K562 (cell line): ENCODE measurements around the gene PIK3CA. TPM values are rescaled to one million over a fixed set of nuclear protein-coding genes. Genes with fewer than 3 reads are reported as not detected.

ENCODE experiments used
- ATAC-seq: fragments of 200-7000 bp; cut with Tn5 transposase; 3 replicates; pipeline ENCODE4 v1.9.1; 2020; ENCODE audit warnings: moderate library complexity
- BruUV-seq: library from RNA; stranded (reverse); fragments of 400-500 nt; replicated peaks from 2 replicates; lab custom pipeline; 2021; lab: Mats Ljungman, UMichigan
- CTCF ChIA-PET: fragments of 300-600 bp; formaldehyde crosslinking; extraction: SDS; loops from one replicate; lab custom pipeline; 2021; ENCODE audit warnings: low intra/inter-chr PET ratio; lab: Yijun Ruan, JAX
- POLR2A ChIA-PET: fragments of 300-600, 350-650 bp; sonication (Branson Sonifier 250); formaldehyde crosslinking; extraction: SDS; loops from one replicate; lab custom pipeline; 2021; ENCODE audit warnings: antibody characterized with exemption, inconsistent platforms; lab: Yijun Ruan, JAX
- DNase-seq, 4 experiments: peaks; one replicate each; pipeline versions ENCODE4 v3.0.0 to v3.0.0-alpha.2; 2011 to 2018; ENCODE audit warnings: low spot score in 3 of 4, mixed read lengths in 3 of 4; ENCODE audit errors: extremely low read depth in 1 of 4
- FAIRE-seq: peaks from 2 replicates; lab custom pipeline; 2011; peaks lifted over from hg19 to GRCh38; lab: Jason Lieb, UNC
- H2AFZ ChIP-seq: 2 replicates; pipeline ENCODE4 v1.6.0; 2011; ENCODE audit warnings: low read depth, low read length, control low read depth, inconsistent platforms
- H3K27ac ChIP-seq: fragments of 200-600 bp; 3 replicates; pipeline ENCODE4 v1.8.0; 2011; ENCODE audit warnings: low read depth, mild to moderate bottlenecking, control low read depth, inconsistent platforms, low read length, moderate library complexity, mixed read lengths; ENCODE audit errors: extremely low read depth
- H3K27me3 ChIP-seq, 2 experiments: fragments of 300-600 bp in 1 of 2; 2 replicates in 1 of 2; 3 replicates in 1 of 2; pipeline versions ENCODE4 v1.6.0 to v1.8.0; 2011; ENCODE audit warnings: inconsistent platforms in 2 of 2, low read length in 2 of 2, mild to moderate bottlenecking in 1 of 2, mixed read lengths in 1 of 2, moderate library complexity in 1 of 2; ENCODE audit not compliant: control insufficient read depth in 2 of 2, insufficient read depth in 2 of 2
- H3K36me3 ChIP-seq: fragments of 300-600 bp; 3 replicates; pipeline ENCODE4 v1.8.0; 2011; ENCODE audit warnings: mild to moderate bottlenecking, low read length, inconsistent platforms; ENCODE audit not compliant: control insufficient read depth, insufficient read depth
- H3K4me1 ChIP-seq, 2 experiments: fragments of 200-600 bp in 1 of 2; replicated peaks in 1 of 2; 2 replicates in 1 of 2; 3 replicates in 1 of 2; pipeline versions ENCODE4 v1.5.1 to v1.8.0; 2011; ENCODE audit warnings: inconsistent platforms in 2 of 2, low read length in 2 of 2, mild to moderate bottlenecking in 1 of 2, mixed read lengths in 1 of 2, moderate library complexity in 1 of 2; ENCODE audit not compliant: control insufficient read depth in 2 of 2, insufficient read depth in 2 of 2
- H3K4me2 ChIP-seq: 2 replicates; pipeline ENCODE4 v1.6.1; 2011; ENCODE audit warnings: low read length, control low read depth, inconsistent platforms, mixed read lengths; ENCODE audit not compliant: insufficient read depth
- H3K4me3 ChIP-seq: fragments of 200-600 bp; sonication (generic), shearing (Covaris generic); 2 replicates; pipeline ENCODE4 v1.5.1; 2016; ENCODE audit warnings: control low read depth, inconsistent platforms
- H3K79me2 ChIP-seq: fragments of 200-600 bp; 3 replicates; pipeline ENCODE4 v1.8.0; 2011; ENCODE audit warnings: low read length, inconsistent platforms; ENCODE audit not compliant: control insufficient read depth, insufficient read depth
- H3K9ac ChIP-seq, 2 experiments: 2 replicates each; pipeline versions ENCODE4 v1.6.0 to v1.6.1; 2011; ENCODE audit warnings: low read depth in 2 of 2, low read length in 2 of 2, control low read depth in 1 of 2, inconsistent platforms in 1 of 2, mild to moderate bottlenecking in 1 of 2, mixed read lengths in 1 of 2; ENCODE audit not compliant: insufficient read depth in 1 of 2
- H3K9me1 ChIP-seq: one replicate; pipeline ENCODE4 v1.6.0; 2011; ENCODE audit warnings: inconsistent platforms, mild to moderate bottlenecking, low read length, moderate library complexity; ENCODE audit not compliant: control insufficient read depth, insufficient read depth
- H3K9me3 ChIP-seq: replicated peaks from 2 replicates; pipeline ENCODE4 v1.5.1; 2011; ENCODE audit warnings: low read depth, low read length, inconsistent platforms; ENCODE audit not compliant: control insufficient read depth, insufficient read depth
- H4K20me1 ChIP-seq: replicated peaks from 2 replicates; pipeline ENCODE4 v1.6.1; 2011; ENCODE audit warnings: low read length, inconsistent platforms, mixed read lengths; ENCODE audit not compliant: control insufficient read depth, insufficient read depth
- DACH1 ChIP-seq: fragments of 450-650 bp; IDR thresholded peaks from 2 replicates; pipeline ENCODE4 v1.6.1; 2018; ENCODE audit not compliant: partially characterized antibody
- MCM3 ChIP-seq: fragments of 450-650 bp; IDR thresholded peaks from 2 replicates; pipeline ENCODE4 v1.6.1; 2016
- MTA2 ChIP-seq: fragments of 450-650 bp; IDR thresholded peaks from 2 replicates; pipeline ENCODE4 v1.6.1; 2016; ENCODE audit warnings: low read depth
- NONO ChIP-seq, 2 experiments: fragments of 200-400 bp in 1 of 2; fragments of 450-650 bp in 1 of 2; formaldehyde crosslinking in 1 of 2; IDR thresholded peaks; 2 replicates each; pipeline ENCODE4 v1.6.1; 2017; ENCODE audit warnings: low read depth in 2 of 2, mild to moderate bottlenecking in 2 of 2, moderate library complexity in 2 of 2, low read length in 1 of 2
- ZNF274 ChIP-seq: IDR thresholded peaks from 2 replicates; pipeline ENCODE4 v1.6.1; 2011; ENCODE audit warnings: low read depth, mild to moderate bottlenecking, low read length, moderate library complexity, borderline replicate concordance
- ZSCAN32 ChIP-seq: fragments of 450-650 bp; formaldehyde crosslinking; IDR thresholded peaks from 2 replicates; pipeline ENCODE4 v1.4.0; 2020; ENCODE audit warnings: mild to moderate bottlenecking, moderate library complexity
- WGBS: fragments of 100-300 bp; shearing (Covaris generic); methylation state at CpG from one replicate; pipeline ENCODE4 v1.1.6; 2016; ENCODE audit warnings: low coverage, mixed read lengths; ENCODE audit not compliant: insufficient coverage; ENCODE audit errors: missing lambda C conversion rate; 5-methylcytosine and 5-hydroxymethylcytosine counted together
- in situ Hi-C: fragments of 300-500 bp; cut with MboI; formaldehyde crosslinking; loops from 4 replicates; pipeline ENCODE4 v1.15.0; 2018; ENCODE audit warnings: inconsistent platforms, mixed read lengths
- intact Hi-C: fragments of 100-400 bp; cut with micrococcal nuclease; formaldehyde crosslinking; loops from 2 replicates; pipeline ENCODE4 v1.14.2; 2022
- polyA plus RNA-seq, 8 experiments: library from polyadenylated mRNA; depleted of rRNA in 4 of 8; stranded (reverse) in 5 of 8; unstranded in 3 of 8; fragments of >200 nt; fragmentation: Nextera tagmentation in 2 of 8; fragmentation: Illumina TruSeq in 1 of 8; extraction: Ambion mirVana in 2 of 8; extraction: Trizol in 1 of 8; gene quantifications; 2 replicates each; pipeline versions ENCODE4 v1.2.1 to v1.2.3, GENCODE V29; 2011 to 2014; ENCODE audit warnings: inconsistent platforms in 1 of 8, missing spikeins in 1 of 8
- total RNA-seq, 7 experiments: library from RNA; depleted of rRNA in 6 of 7; stranded (reverse); fragments of >200 nt in 6 of 7; fragmentation: Illumina TruSeq in 2 of 7; extraction: Trizol in 2 of 7; gene quantifications; 2 replicates each; pipeline versions ENCODE4 v1.2.1 to v1.2.3, GENCODE V29; 2011 to 2021; ENCODE audit warnings: low replicate concordance in 1 of 7
- TF ChIP-seq, protein P1 (sequence below): fragments of 250-450 bp; sonication (Bioruptor Pico); IDR thresholded peaks from 2 replicates; pipeline ENCODE4 v1.5.0; 2021; ENCODE audit warnings: mild to moderate bottlenecking, borderline replicate concordance
- TF ChIP-seq, protein P2 (sequence below): fragments of 250-450 bp; sonication (Bioruptor Pico); IDR thresholded peaks from 2 replicates; pipeline ENCODE4 v1.8.0; 2022; ENCODE audit warnings: inconsistent platforms
- TF ChIP-seq, protein P3 (sequence below): sonication (generic); formaldehyde crosslinking; IDR thresholded peaks from 2 replicates; pipeline ENCODE4 v1.8.0; 2022; ENCODE audit warnings: missing genetic modification reagents, mild to moderate bottlenecking, moderate library complexity, borderline replicate concordance
- TF ChIP-seq, protein P4 (sequence below): IDR thresholded peaks from 3 replicates; pipeline ENCODE4 v1.6.1; 2011; ENCODE audit warnings: borderline replicate concordance, mild to moderate bottlenecking; ENCODE audit not compliant: insufficient read length, insufficient read depth

PIK3CA gene
- total and polyA plus RNA-seq, 9 of the 15 experiments (the other 6 are each of a cell fraction or from before 2014, with no cell fraction given) = 3.8 to 19.4 (median 10.8) TPM

DNA sequence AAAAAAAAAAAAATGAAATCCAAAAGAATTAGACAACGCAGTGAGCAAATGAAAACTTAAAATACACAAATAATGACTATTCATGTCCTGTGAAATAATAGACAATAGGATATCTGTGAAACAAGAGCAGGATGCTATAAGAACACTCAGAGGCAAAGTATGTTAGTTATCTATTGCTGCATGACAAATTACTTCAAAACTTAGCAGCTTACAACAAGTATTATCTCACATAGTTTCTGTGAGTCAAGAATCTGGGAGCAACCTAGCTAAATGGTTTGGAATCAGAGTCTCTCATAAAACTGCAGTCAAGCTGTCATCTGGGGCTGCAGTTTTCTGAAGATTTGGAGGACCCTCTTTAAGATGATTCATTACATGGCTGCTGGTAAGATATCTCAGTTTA, 40.1 kb upstream of the PIK3CA start:
- no peak overlapping the region for H2AFZ ChIP-seq
- H3K27ac ChIP-seq = no peak overlapping the region
- H3K27me3 ChIP-seq = no peaks in the 10 kb centered on the region
- H3K9me3 ChIP-seq = 0 out of 2 replicates have a peak, but pooled peaks cover 3% of the 10 kb centered on the region
- H3K9ac ChIP-seq = no peak overlapping the region
- no peaks in the 10 kb centered on the region for H4K20me1 ChIP-seq
- POLR2A ChIA-PET = no interaction called here
- in situ Hi-C loops (no loop called here), intact Hi-C loops (no loop called here)
- H3K4me3 ChIP-seq = no peak overlapping the region
- no peak overlapping the region for H3K4me2 ChIP-seq
- H3K4me1 ChIP-seq = no peaks in the 10 kb centered on the region
- CTCF ChIA-PET = no interaction called here
- WGBS = 0% methylated on average over 1 of the region's 1 CpG
- no peak for ATAC-seq
- no peak for FAIRE-seq
- TF ChIP-seq, protein P1, sequence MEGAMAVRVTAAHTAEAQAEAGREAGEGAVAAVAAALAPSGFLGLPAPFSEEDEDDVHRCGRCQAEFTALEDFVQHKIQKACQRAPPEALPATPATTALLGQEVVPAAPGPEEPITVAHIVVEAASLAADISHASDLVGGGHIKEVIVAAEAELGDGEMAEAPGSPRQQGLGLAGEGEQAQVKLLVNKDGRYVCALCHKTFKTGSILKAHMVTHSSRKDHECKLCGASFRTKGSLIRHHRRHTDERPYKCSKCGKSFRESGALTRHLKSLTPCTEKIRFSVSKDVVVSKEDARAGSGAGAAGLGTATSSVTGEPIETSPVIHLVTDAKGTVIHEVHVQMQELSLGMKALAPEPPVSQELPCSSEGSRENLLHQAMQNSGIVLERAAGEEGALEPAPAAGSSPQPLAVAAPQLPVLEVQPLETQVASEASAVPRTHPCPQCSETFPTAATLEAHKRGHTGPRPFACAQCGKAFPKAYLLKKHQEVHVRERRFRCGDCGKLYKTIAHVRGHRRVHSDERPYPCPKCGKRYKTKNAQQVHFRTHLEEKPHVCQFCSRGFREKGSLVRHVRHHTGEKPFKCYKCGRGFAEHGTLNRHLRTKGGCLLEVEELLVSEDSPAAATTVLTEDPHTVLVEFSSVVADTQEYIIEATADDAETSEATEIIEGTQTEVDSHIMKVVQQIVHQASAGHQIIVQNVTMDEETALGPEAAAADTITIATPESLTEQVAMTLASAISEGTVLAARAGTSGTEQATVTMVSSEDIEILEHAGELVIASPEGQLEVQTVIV = no peak
- TF ChIP-seq, protein P2, sequence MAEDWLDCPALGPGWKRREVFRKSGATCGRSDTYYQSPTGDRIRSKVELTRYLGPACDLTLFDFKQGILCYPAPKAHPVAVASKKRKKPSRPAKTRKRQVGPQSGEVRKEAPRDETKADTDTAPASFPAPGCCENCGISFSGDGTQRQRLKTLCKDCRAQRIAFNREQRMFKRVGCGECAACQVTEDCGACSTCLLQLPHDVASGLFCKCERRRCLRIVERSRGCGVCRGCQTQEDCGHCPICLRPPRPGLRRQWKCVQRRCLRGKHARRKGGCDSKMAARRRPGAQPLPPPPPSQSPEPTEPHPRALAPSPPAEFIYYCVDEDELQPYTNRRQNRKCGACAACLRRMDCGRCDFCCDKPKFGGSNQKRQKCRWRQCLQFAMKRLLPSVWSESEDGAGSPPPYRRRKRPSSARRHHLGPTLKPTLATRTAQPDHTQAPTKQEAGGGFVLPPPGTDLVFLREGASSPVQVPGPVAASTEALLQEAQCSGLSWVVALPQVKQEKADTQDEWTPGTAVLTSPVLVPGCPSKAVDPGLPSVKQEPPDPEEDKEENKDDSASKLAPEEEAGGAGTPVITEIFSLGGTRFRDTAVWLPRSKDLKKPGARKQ (CRISPR knock-in tag) = no peak
- TF ChIP-seq MCM3 (no peak), ZSCAN32 (CRISPR knock-in tag) (no peak), NONO (IDR thresholded peaks at IDR 0.05; ENCODE audit: low read depth in 2 of 2, low read length in 1 of 2) (no peak), ZNF274 (no peak), DACH1 (no peak), MTA2 (no peak)
- TF ChIP-seq, protein P3, sequence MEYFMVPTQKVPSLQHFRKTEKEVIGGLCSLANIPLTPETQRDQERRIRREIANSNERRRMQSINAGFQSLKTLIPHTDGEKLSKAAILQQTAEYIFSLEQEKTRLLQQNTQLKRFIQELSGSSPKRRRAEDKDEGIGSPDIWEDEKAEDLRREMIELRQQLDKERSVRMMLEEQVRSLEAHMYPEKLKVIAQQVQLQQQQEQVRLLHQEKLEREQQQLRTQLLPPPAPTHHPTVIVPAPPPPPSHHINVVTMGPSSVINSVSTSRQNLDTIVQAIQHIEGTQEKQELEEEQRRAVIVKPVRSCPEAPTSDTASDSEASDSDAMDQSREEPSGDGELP = no peak
- TF ChIP-seq, protein P4, sequence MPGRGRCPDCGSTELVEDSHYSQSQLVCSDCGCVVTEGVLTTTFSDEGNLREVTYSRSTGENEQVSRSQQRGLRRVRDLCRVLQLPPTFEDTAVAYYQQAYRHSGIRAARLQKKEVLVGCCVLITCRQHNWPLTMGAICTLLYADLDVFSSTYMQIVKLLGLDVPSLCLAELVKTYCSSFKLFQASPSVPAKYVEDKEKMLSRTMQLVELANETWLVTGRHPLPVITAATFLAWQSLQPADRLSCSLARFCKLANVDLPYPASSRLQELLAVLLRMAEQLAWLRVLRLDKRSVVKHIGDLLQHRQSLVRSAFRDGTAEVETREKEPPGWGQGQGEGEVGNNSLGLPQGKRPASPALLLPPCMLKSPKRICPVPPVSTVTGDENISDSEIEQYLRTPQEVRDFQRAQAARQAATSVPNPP = no peak
- no peaks in the 10 kb centered on the region for H3K79me2 ChIP-seq
- no peaks in the 10 kb centered on the region for H3K36me3 ChIP-seq
- no peaks in the 10 kb centered on the region for H3K9me1 ChIP-seq
- DNase-seq = no peak
- BruUV-seq = no TSS peak
